Measurements from ENCODE around the gene TMEM61.
"Not testable (repeated sequence)": the region's sequence is repeated elsewhere in the genome, so short reads cannot be mapped to it uniquely, and the experiment has no call there.

The TMEM61 gene

GRCh38 chr1:54962612-54963395, 17.6 kb upstream of the TMEM61 start:
- no peak for DNase-seq

- DNase-seq = not testable (repeated sequence)
Measured at GRCh38 chr1:54963829-54964228, 16.6 kb upstream of the TMEM61 start.

GRCh38 chr1:54965624-54966340, 14.6 kb upstream of the TMEM61 start:
- peak; percentile 95 for DNase-seq

GRCh38 chr1:54967372-54967771, 13.1 kb upstream of the TMEM61 start:
- peak; percentile 31 for DNase-seq

GRCh38 chr1:54968551-54968950, 11.9 kb upstream of the TMEM61 start:
- no peak for DNase-seq

- DNase-seq = no peak
Measured at GRCh38 chr1:54969879-54970278, 10.5 kb upstream of the TMEM61 start.

DNA sequence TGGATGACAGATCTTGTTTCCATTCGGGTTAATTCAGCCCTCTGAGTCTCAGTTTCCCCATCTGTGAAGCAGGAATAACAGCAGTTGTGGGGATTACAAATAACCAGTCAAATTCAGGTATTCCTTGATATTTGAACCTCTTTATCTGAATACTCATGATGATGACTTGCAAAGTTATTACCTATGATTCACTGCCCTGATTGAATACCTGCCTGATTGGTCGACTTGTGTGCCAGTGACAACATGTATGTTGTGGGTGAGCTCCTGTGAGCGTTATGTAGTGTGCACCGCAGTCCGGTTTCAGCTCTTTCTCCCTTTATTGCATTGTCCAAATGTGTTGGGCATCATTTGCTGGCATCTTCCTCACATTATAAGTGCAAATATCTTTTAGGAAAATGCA, 9.5 kb upstream of the TMEM61 start:
- DNase-seq = no peak

GRCh38 chr1:54971317-54971791, 9.1 kb upstream of the TMEM61 start:
- no peak for DNase-seq

- DNase-seq = no peak
Measured at GRCh38 chr1:54972436-54972835, 8.0 kb upstream of the TMEM61 start.

DNA sequence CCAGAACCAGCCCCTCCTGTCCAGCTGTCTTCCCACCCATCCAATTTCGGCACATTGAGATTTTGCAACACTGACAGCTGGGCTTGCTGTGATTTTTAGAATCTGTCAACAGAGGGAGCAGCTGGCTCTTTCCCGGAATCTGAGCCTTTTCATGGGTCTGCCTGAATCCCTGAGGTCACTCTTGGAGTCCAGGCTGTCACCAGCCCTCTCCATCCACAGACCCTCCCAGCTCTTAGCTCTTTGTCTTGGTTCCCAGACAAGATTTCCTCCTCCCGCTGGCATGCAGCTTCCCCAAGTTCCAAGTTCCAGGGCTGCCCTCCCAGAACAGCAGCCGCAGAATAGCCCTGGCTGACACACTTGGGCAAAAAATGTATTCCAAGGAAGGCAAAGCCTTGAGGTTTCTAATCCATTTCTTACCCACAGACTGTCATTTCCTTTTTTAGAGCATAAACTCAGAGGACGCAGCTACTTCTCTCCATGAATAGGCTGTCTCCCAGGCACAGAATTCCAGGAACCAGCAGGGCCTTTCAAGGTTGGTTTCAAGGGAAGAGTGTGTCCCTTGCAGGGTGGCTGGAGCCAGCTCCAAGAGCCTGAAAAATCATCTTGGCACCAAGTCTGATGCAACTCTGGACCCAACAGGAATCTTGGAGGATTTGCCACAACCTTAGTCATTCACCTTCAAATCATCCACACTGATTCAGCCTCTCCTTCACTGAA, 7.1 kb upstream of the TMEM61 start:
- peak; percentile 39 for DNase-seq

- peak; percentile 48 for DNase-seq
Measured at GRCh38 chr1:54975356-54976108, 4.9 kb upstream of the TMEM61 start.

DNA sequence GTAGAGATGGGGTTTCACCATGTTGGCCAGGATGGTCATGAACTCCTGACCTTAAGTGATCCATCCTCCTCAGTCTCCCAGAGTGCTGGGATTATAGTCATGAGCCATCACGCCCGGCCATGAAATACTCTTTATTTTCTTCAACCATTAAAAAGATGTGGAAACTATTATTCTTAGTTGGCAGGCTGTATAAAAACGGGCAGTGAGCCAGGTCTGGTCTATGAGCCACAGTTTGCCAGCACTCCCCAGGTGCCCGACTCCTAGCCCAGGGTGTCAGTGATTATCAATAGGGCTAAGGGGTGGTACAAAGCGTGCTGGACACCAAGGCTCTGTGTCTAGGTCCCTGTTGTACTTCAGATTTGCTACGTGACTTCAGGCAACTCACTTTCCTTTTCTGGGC, 3.7 kb upstream of the TMEM61 start:
- no peak for DNase-seq

GRCh38 chr1:54977533-54978297, 2.7 kb upstream of the TMEM61 start:
- no peak for DNase-seq

GRCh38 chr1:54978528-54979326, 1.7 kb upstream of the TMEM61 start:
- no peak for DNase-seq

GRCh38 chr1:54979327-54979891, 1.0 kb upstream of the TMEM61 start:
- DNase-seq = no peak

DNA sequence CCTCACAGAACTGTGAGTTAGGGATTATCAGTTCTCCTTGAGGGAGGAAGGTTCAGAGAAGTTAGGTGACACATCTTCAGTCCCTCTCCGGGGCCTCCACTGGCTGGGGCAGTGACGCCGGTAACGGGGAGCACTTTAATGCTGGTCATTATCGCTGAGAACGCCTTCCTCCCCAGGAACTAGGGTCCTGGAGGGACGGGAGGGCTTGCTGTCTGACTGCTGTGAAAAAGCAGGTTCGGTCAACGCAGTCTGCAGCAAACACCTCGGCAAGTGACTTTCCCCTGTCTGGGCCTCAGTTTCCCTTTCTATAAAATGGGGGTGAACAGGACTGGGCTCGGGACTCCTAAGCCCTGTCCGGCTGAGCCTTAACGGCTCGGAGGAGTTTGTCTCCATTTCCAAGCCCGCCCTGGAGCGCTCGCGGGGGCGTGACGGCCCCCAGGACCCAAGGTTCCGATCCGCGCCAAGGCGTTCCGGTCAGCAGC, 341 bp upstream of the TMEM61 start:
- no peak for DNase-seq

DNA sequence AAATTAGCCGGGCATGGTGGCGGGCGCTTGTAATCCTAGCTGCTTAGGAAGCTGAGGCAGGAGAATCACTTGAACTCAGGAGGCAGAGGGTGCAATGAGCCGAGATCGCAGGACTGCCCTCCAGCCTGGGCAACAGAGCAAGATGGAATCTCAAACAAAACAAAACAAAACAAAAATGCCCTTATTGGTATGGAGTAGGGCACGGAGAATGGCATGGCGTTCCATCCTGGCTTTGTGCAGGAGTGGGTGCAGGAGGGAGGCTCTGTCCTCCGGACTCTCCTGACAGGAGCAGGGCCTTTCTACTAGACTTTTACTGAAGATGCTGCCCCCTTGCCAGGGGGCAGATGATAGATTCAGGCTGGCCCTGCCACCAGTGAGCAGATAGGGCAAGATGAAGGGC, 1.0 kb downstream of the TMEM61 start:
- DNase-seq = no peak

DNA sequence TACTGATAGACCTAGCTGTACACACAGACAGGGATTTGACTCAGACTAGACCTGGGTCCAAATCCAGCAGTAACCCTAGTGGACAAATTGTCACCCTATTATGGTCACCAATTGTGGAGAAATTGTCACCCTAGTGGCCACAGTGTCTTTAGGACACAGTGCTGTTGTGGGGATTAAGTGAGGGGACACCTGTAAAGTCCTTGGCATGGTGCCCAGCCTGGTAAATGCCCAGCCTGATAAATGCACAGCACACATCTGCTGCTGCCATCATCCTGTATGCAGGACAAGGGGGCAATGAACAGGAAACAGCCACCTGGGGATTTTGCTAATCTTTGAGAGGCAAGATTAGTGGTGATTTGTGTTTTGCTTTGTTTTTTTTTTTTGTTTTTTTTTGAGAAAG, 2.3 kb downstream of the TMEM61 start:
- DNase-seq = peak; percentile 85

GRCh38 chr1:54984131-54984842, 3.9 kb downstream of the TMEM61 start:
- no peak for DNase-seq

DNA sequence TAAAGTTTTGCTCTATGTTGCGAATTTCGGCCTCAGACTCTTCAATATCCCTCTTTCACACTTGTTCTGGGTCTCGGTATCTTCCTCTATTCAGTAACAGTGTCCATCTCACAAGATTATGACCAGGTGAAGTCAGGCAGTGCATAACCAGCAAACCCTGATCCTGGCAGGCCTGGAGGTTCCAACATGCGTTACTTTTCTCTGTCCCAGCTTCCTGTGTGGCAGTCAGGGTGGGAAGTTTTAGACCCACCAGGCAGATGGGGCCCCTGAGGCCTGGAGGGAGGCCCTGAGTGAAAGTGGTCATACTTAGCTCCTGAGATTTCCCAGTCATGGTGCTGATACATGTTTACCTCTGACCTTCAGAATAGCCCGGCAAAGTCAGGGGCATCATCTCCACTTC, 5.1 kb downstream of the TMEM61 start:
- no peak for DNase-seq

Data from SHP77 treated with DMSO at 0.1 percent for 48 hours (cell line).